ENCODE measurements around the gene HK2.
"Not testable (repeated sequence)": the region's sequence is repeated elsewhere in the genome, so short reads cannot be mapped to it uniquely, and the experiment has no call there.

The HK2 gene

DNA sequence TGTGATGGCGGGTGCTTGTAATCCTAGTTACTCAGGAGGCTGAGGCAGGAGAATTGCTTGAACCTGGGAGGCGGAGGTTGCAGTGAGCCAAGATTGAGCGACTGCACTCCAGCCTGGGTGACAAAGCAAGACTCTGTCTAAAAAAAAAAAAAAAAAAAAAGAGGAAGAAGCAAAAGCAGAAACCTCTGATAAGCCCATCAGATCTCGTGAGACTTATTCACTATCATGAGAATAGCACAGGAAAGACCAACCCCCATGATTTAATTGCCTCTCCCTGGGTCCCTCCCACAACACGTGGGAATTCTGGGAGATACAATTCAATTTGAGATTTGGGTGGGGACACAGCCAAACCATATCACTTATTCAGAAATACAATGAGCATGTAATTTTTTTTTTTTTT lies 73.6 kb downstream of the HK2 start:
- H3K36me3 ChIP-seq (ENCODE audit: insufficient read depth, low read length); H3K27me3 ChIP-seq (ENCODE audit: insufficient read depth, low read length); H3K9me3 ChIP-seq (ENCODE audit: insufficient read depth, low read depth, low read length); H3K4me3 ChIP-seq (ENCODE audit: low read length); H3K27ac ChIP-seq (ENCODE audit: low read depth, low read length); H3K4me1 ChIP-seq (ENCODE audit: insufficient read depth, low read length); H3K9ac ChIP-seq (ENCODE audit: low read depth, low read length): not testable (repeated sequence)
- 96% methylated on average over 5 of the region's 5 CpGs for WGBS

DNA sequence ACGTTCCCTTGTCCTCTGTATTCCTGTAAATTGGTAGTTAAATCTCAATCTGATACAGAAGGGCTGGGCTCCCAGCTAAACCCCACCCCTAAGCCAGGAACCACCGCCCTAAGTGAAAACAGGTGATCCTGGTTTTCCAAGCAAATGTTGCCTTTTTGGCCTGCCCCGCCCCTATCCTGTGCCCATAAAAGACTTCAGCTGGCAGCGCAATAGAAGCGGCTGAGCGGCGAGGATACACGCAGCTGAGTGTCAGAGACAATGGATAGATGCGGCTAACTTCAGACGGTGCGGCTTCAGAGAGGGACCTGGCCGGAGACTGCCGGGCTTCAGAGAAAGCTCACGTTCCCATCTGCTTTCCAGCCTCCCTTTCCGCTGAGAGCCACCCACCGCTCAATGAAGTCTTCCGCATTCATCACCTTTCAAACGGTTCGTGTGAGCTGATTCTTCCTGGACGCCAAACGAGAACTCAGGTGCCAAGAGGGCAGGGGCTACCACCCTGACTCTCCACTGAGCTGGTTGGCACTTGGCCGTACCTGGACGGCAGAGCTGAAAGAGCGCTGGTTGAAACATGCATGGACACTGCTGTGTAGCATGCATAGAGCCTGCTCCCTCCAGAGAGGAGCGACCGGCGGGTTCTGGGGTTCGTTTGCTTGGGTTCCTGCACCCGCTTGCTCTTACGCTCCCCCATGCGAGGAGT lies 75.0 kb downstream of the HK2 start:
- H3K4me1 ChIP-seq (ENCODE audit: insufficient read depth, low read length): no peaks in the 10 kb centered on the region
- H3K9ac ChIP-seq (ENCODE audit: low read depth, low read length): no peak overlapping the region; the same call in 1 of the 2 replicates
- WGBS: 92% methylated on average over 31 of the region's 31 CpGs
- H3K27me3 ChIP-seq (ENCODE audit: insufficient read depth, low read length): no peaks in the 10 kb centered on the region
- no peak overlapping the region for H3K27ac ChIP-seq (ENCODE audit: low read depth, low read length)
- no peaks in the 10 kb centered on the region for H3K36me3 ChIP-seq (ENCODE audit: insufficient read depth, low read length)
- no peaks in the 10 kb centered on the region for H3K9me3 ChIP-seq (ENCODE audit: insufficient read depth, low read depth, low read length)
- peak overlapping the region; percentile 8; the same call in 1 of the 2 replicates for H3K4me3 ChIP-seq (ENCODE audit: low read length)

DNA sequence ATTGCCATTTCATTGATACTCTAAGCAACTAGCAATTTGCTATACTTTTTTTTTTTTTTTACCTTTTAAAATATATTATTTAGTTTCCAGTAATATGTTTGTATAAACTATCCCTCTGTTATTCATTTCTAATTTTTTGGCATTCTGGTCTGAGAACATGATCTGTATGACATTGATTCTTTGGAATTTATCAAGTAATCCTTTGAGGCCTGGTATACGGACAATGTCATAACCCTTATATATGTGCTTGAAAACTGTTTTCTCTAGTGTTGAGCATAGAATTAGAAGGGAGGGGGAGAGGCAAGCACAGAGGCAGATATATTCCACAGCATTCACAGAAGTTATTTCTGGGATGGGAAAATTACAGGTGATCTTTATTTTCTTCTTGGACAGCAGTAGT lies 76.3 kb downstream of the HK2 start:
- no peak overlapping the region for H3K9ac ChIP-seq (ENCODE audit: low read depth, low read length)
- no peak overlapping the region for H3K27ac ChIP-seq (ENCODE audit: low read depth, low read length)
- H3K9me3 ChIP-seq (ENCODE audit: insufficient read depth, low read depth, low read length): no peaks in the 10 kb centered on the region
- 100% methylated on average over 1 of the region's 1 CpG for WGBS
- no peaks in the 10 kb centered on the region for H3K4me1 ChIP-seq (ENCODE audit: insufficient read depth, low read length)
- H3K36me3 ChIP-seq (ENCODE audit: insufficient read depth, low read length): no peaks in the 10 kb centered on the region
- no peaks in the 10 kb centered on the region for H3K27me3 ChIP-seq (ENCODE audit: insufficient read depth, low read length)
- H3K4me3 ChIP-seq (ENCODE audit: low read length): no peak overlapping the region

DNA sequence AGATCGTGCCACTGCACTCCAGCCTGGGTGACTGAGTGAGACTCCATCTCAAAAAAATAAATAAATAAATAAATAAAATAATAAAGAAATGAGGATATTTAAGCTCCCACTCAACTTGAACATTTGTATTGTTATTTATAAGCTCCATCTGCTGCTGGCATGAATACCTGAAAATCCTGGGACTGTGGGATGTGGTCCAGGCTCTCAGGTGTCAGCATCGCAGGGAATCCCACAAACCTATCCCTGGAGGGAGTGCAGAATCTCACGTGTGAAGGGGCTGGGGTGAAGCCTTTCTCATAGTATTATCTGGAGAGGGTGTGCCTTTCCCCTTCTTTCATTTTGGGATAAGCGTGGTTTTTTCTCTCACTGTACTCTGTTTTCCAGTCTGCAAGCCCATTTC lies 77.1 kb downstream of the HK2 start:
- H3K27ac ChIP-seq (ENCODE audit: low read depth, low read length): no peak overlapping the region
- no peaks in the 10 kb centered on the region for H3K9me3 ChIP-seq (ENCODE audit: insufficient read depth, low read depth, low read length)
- H3K4me1 ChIP-seq (ENCODE audit: insufficient read depth, low read length): no peaks in the 10 kb centered on the region
- H3K36me3 ChIP-seq (ENCODE audit: insufficient read depth, low read length): no peaks in the 10 kb centered on the region
- H3K9ac ChIP-seq (ENCODE audit: low read depth, low read length): no peak overlapping the region
- H3K4me3 ChIP-seq (ENCODE audit: low read length): no peak overlapping the region
- 79% methylated on average over 3 of the region's 4 CpGs for WGBS
- H3K27me3 ChIP-seq (ENCODE audit: insufficient read depth, low read length): no peaks in the 10 kb centered on the region

DNA sequence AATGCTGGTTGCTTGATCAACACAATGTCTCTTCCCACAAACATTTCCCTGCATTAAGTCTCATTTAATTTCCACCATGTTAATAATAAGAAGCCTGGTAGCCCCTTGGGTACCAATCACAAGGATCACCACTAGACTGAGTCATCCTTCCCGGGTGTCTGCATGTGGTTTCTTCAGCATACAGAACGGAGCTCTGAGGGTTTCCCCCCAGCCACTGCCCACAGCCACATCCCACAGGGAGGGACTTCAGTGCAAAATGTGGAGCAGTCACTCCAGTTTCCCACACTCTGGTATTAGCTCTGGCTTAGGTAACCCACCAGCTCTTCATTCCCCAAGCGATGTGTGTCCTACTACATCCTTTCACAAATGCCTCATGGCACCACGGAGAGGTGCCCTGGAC lies 81.8 kb downstream of the HK2 start:
- Histone ChIP-seq H3K9me3 (ENCODE audit: insufficient read depth, low read depth, low read length) (no peaks in the 10 kb centered on the region), H3K27me3 (ENCODE audit: insufficient read depth, low read length) (no peaks in the 10 kb centered on the region; the same call in 1 of the 2 replicates), H3K4me1 (ENCODE audit: insufficient read depth, low read length) (no peaks in the 10 kb centered on the region), H3K27ac (ENCODE audit: low read depth, low read length) (no peak overlapping the region), H3K36me3 (ENCODE audit: insufficient read depth, low read length) (no peaks in the 10 kb centered on the region), H3K9ac (ENCODE audit: low read depth, low read length) (no peak overlapping the region), H3K4me3 (ENCODE audit: low read length) (no peak overlapping the region)
- 91% methylated on average over 4 of the region's 4 CpGs for WGBS

DNA sequence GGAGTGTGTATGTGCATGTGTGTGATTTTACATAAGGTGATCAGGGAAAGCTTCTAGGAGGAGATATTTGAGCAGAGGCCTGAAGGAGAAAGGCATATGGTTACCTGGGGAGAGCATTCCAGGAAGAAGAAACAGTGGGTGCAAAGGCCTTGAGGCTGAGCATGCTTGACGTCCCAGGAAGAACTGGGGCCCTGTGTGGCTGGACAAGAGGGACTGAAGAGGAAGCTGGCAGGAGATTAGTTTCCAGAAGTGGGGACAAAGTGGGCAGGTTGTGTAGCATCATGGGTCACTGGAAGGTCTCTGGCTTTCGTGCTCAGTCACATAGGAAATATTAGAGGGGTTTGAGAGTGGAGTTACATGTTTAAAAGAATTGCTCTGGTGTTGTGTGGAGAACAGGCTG lies 82.5 kb downstream of the HK2 start:
- no peaks in the 10 kb centered on the region for H3K36me3 ChIP-seq (ENCODE audit: insufficient read depth, low read length)
- H3K4me1 ChIP-seq (ENCODE audit: insufficient read depth, low read length): no peaks in the 10 kb centered on the region
- no peak overlapping the region for H3K27ac ChIP-seq (ENCODE audit: low read depth, low read length)
- H3K9me3 ChIP-seq (ENCODE audit: insufficient read depth, low read depth, low read length): no peaks in the 10 kb centered on the region
- H3K9ac ChIP-seq (ENCODE audit: low read depth, low read length): no peak overlapping the region
- H3K27me3 ChIP-seq (ENCODE audit: insufficient read depth, low read length): no peaks in the 10 kb centered on the region; the same call in 1 of the 2 replicates
- 90% methylated on average over 2 of the region's 2 CpGs for WGBS
- no peak overlapping the region for H3K4me3 ChIP-seq (ENCODE audit: low read length)

DNA sequence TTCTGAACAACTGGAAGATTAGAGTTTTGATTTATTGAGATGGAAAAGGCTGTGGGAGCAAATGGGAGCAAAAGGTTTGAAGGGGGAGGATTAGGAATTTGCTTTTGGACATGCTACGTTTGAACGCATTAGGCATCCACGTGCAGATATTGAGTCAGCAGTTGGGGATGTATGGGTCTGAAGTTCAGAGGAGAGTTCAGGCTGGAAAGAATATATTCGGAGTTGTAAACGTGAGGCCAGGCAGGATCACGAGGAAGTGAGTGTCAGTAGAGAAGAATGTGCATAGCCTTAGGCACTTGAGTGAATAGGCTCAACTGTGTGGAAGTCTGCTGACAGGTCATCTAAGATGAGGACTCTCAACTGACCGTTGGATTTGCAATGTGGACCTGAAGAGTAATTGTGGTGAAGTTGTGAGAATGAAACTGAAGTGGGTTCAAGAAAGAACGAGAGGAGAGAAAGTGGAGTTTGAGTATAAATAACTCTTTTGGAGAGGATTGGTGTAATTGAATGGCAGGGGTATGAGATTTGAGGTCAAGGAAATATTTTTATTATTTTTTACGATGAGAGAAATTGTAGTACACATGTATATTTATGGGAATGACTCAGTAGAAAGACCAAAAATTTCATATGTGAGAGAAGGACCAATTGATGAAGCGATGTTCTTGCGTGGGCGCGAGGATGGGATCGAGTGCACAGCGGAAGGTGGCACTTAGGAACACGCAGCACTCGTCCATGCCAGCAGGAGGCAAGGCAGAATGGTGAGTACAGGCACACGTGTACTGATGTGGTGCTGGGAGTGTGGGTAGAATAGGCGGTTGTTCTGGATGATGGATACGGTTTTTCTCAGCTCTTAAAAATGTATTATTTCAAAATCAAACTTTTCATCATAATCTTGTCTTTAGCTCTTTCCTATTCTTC lies 84.0 kb downstream of the HK2 start:
- Histone ChIP-seq H3K27me3 (ENCODE audit: insufficient read depth, low read length) (no peaks in the 10 kb centered on the region; the same call in 1 of the 2 replicates), H3K9ac (ENCODE audit: low read depth, low read length) (no peak overlapping the region), H3K36me3 (ENCODE audit: insufficient read depth, low read length) (no peaks in the 10 kb centered on the region), H3K4me3 (ENCODE audit: low read length) (no peak overlapping the region), H3K4me1 (ENCODE audit: insufficient read depth, low read length) (no peaks in the 10 kb centered on the region), H3K27ac (ENCODE audit: low read depth, low read length) (no peak overlapping the region), H3K9me3 (ENCODE audit: insufficient read depth, low read depth, low read length) (no peaks in the 10 kb centered on the region)
- WGBS: 85% methylated on average over 19 of the region's 20 CpGs

DNA sequence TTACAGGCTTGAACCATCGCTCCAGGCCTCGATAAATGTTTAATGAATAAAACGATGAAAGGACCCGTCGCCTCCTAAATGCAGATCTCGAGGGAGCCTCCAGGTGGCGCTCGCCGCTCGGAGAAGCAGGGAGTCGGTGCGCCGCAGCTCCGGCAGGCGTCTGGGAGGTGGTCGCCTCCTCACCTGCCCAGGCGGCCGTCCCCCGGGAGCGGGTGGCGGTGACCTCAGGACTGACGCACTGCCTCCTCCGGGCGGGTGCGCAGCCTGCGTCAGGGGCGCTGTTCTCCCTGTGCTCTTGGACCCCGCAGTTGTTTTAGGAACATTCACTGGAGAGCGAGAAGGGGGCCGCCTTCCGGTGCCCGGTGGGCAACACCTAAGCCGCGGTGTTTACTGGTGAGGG lies 85.9 kb downstream of the HK2 start:
- Histone ChIP-seq H3K27me3 (ENCODE audit: insufficient read depth, low read length) (no peaks in the 10 kb centered on the region; the same call in 1 of the 2 replicates), H3K4me3 (ENCODE audit: low read length) (peak overlapping the region; percentile 53), H3K9me3 (ENCODE audit: insufficient read depth, low read depth, low read length) (no peaks in the 10 kb centered on the region), H3K9ac (ENCODE audit: low read depth, low read length) (no peak overlapping the region), H3K36me3 (ENCODE audit: insufficient read depth, low read length) (no peaks in the 10 kb centered on the region), H3K4me1 (ENCODE audit: insufficient read depth, low read length) (no peaks in the 10 kb centered on the region), H3K27ac (ENCODE audit: low read depth, low read length) (no peak overlapping the region)
- 8% methylated on average over 34 of the region's 34 CpGs for WGBS

DNA sequence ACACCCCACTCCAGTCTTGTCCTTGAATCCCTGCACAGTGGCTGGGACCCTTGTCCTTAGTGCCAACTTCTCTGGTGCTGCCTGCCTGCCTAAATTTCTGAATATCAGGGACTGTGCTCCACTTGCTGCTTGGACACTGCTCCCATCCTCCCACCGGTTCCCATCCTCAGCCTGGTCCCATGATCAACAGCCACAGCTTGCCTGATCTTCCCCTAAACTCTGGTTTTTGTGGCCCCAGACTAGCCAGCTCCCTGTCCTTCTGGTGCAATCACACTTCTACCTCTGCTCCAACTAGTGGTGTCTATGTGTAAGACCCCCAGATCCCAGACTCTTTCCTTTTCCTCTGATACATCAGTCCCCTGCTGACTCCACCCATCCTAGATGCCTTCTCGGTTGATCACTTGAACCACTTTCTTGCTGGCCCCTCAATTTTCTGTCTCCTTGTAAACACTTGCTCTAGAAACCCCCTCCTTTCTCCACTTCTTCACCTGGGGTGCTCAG lies 87.4 kb downstream of the HK2 start:
- Histone ChIP-seq H3K4me3 (ENCODE audit: low read length) (no peak overlapping the region), H3K9me3 (ENCODE audit: insufficient read depth, low read depth, low read length) (no peaks in the 10 kb centered on the region), H3K27me3 (ENCODE audit: insufficient read depth, low read length) (no peaks in the 10 kb centered on the region; the same call in 1 of the 2 replicates), H3K27ac (ENCODE audit: low read depth, low read length) (no peak overlapping the region), H3K9ac (ENCODE audit: low read depth, low read length) (no peak overlapping the region), H3K4me1 (ENCODE audit: insufficient read depth, low read length) (no peaks in the 10 kb centered on the region; the same call in 1 of the 2 replicates), H3K36me3 (ENCODE audit: insufficient read depth, low read length) (no peaks in the 10 kb centered on the region)
- 84% methylated on average over 2 of the region's 2 CpGs for WGBS

DNA sequence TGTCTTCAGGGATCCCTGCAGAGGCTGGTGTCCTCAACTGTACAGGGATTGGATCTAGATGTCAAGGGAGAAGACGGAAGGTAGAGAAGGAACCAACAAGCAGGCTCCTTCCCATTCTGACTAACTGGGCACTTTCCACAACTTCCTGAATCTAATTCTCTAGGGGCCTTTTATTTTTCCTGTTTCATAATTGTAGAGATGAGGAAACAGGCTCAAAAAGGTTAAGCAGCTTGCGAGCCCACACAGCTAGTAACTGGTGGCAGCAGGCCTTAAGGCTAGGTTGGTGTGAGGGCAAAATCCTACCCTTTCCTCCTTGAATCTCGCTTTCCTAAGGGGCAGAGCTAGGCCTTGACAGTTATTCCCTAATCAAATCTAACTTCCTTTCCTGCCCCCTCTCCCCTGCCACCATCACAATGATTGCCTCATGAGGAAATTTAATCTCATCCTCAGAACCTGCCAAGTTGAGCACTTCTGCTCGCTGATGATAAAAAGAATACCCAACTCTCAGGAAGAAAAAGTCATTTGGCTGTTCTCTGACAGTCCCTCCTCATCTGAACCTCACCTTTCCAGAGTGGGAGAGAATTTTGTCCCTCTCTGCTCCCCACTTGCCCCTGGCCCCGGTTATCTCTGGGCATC lies 88.8 kb downstream of the HK2 start:
- Histone ChIP-seq H3K9ac (ENCODE audit: low read depth, low read length) (no peak overlapping the region), H3K4me1 (ENCODE audit: insufficient read depth, low read length) (no peaks in the 10 kb centered on the region; the same call in 1 of the 2 replicates), H3K9me3 (ENCODE audit: insufficient read depth, low read depth, low read length) (no peaks in the 10 kb centered on the region), H3K27me3 (ENCODE audit: insufficient read depth, low read length) (no peaks in the 10 kb centered on the region; the same call in 1 of the 2 replicates), H3K36me3 (ENCODE audit: insufficient read depth, low read length) (no peaks in the 10 kb centered on the region), H3K27ac (ENCODE audit: low read depth, low read length) (no peak overlapping the region), H3K4me3 (ENCODE audit: low read length) (no peak overlapping the region)
- 88% methylated on average over 5 of the region's 5 CpGs for WGBS
